GM12878 (cell line): Measurements from ENCODE around the gene MEOX1. TPM values are rescaled to one million over a fixed set of nuclear protein-coding genes. Genes with fewer than 3 reads are reported as not detected.

Source experiments
- ATAC-seq: fragments of 200-7000 bp; cut with Tn5 transposase; 3 replicates; pipeline ENCODE4 v1.9.1; 2020; ENCODE audit warnings: mild to moderate bottlenecking, moderate library complexity
- BruUV-seq: library from RNA; stranded (reverse); fragments of 400-500 nt; replicated peaks from 2 replicates; lab custom pipeline; 2021; lab: Mats Ljungman, UMichigan
- CTCF ChIA-PET: fragments of 300-600 bp; sonication (Branson Sonifier 250); formaldehyde crosslinking; extraction: SDS; loops from one replicate; lab custom pipeline; 2021; ENCODE audit warnings: inconsistent platforms; lab: Yijun Ruan, JAX
- POLR2A ChIA-PET: fragments of 350-600 bp; formaldehyde crosslinking; extraction: SDS; loops from one replicate; lab custom pipeline; 2021; ENCODE audit warnings: inconsistent platforms; lab: Charles Lee
- RAD21 ChIA-PET: fragments of 300-600 bp; sonication (Branson Sonifier 250); formaldehyde crosslinking; loops from one replicate; lab custom pipeline; 2023; ENCODE audit warnings: antibody characterized with exemption; ENCODE audit not compliant: unreplicated experiment; lab: Charles Lee
- SMC1A ChIA-PET: fragments of 300-600 bp; sonication (Branson Sonifier 250); formaldehyde crosslinking; loops from one replicate; lab custom pipeline; 2023; ENCODE audit not compliant: unreplicated experiment, uncharacterized antibody; lab: Charles Lee
- DNase-seq: peaks from one replicate; pipeline ENCODE4 v3.0.0-alpha.2; 2011; ENCODE audit warnings: low read depth, low spot score
- FAIRE-seq: peaks from 3 replicates; lab custom pipeline; 2011; peaks lifted over from hg19 to GRCh38; lab: Jason Lieb, UNC
- H2AFZ ChIP-seq: 2 replicates; pipeline ENCODE4 v1.6.0; 2011; ENCODE audit warnings: low read depth, low read length, control low read depth; ENCODE audit not compliant: control insufficient read depth
- H3K27ac ChIP-seq: 2 replicates; pipeline ENCODE4 v1.5.1; 2011; ENCODE audit warnings: control low read depth; ENCODE audit not compliant: control insufficient read depth, insufficient read depth
- H3K27me3 ChIP-seq, 2 experiments: replicated peaks in 1 of 2; 2 replicates each; pipeline versions ENCODE4 v1.6.0 to v1.6.1; 2011; ENCODE audit warnings: low read length in 1 of 2; ENCODE audit not compliant: control insufficient read depth in 2 of 2, insufficient read depth in 2 of 2
- H3K36me3 ChIP-seq, 2 experiments: 2 replicates each; pipeline ENCODE4 v1.5.1; 2011; ENCODE audit warnings: low read length in 1 of 2; ENCODE audit not compliant: control insufficient read depth in 2 of 2, insufficient read depth in 2 of 2
- H3K4me1 ChIP-seq: 2 replicates; pipeline ENCODE4 v1.6.1; 2011; ENCODE audit warnings: mild to moderate bottlenecking, low read length, moderate library complexity, mixed read lengths; ENCODE audit not compliant: control insufficient read depth, insufficient read depth
- H3K4me2 ChIP-seq: 2 replicates; pipeline ENCODE4 v1.6.0; 2011; ENCODE audit warnings: control low read depth; ENCODE audit not compliant: control insufficient read depth, insufficient read depth
- H3K4me3 ChIP-seq: fragments of 200-600 bp; sonication (generic); 2 replicates; pipeline ENCODE4 v1.5.1; 2016
- H3K79me2 ChIP-seq: 2 replicates; pipeline ENCODE4 v1.6.0; 2011; ENCODE audit warnings: low read length; ENCODE audit not compliant: control insufficient read depth, insufficient read depth
- H3K9ac ChIP-seq: 2 replicates; pipeline ENCODE4 v1.8.0; 2011; ENCODE audit warnings: low read length, control low read depth, mixed read lengths; ENCODE audit not compliant: control insufficient read depth, insufficient read depth
- H3K9me3 ChIP-seq: replicated peaks from 3 replicates; pipeline ENCODE4 v1.5.1; 2011; ENCODE audit warnings: mild to moderate bottlenecking, low read length; ENCODE audit not compliant: control insufficient read depth, insufficient read depth
- H4K20me1 ChIP-seq: 2 replicates; pipeline ENCODE4 v1.6.0; 2011; ENCODE audit not compliant: control insufficient read depth, insufficient read depth
- CREB1 ChIP-seq: IDR thresholded peaks from 2 replicates; pipeline ENCODE4 v1.6.1; 2012; ENCODE audit warnings: low read depth, mild to moderate bottlenecking, inconsistent platforms
- E4F1 ChIP-seq: fragments of 450-650 bp; IDR thresholded peaks from 2 replicates; pipeline ENCODE4 v1.6.1; 2018; ENCODE audit warnings: borderline replicate concordance, mild to moderate bottlenecking; ENCODE audit not compliant: partially characterized antibody
- MXI1 ChIP-seq: fragments of 150-350 bp; IDR thresholded peaks from 2 replicates; pipeline ENCODE4 v1.6.1; 2011; ENCODE audit warnings: low read depth, mild to moderate bottlenecking, inconsistent platforms, low read length, improper control_type of control experiment
- NR2C2 ChIP-seq: IDR thresholded peaks from 2 replicates; pipeline ENCODE4 v1.6.1; 2011; ENCODE audit warnings: borderline replicate concordance, low read depth; ENCODE audit not compliant: control insufficient read depth, insufficient read length
- POLR2A ChIP-seq: IDR thresholded peaks from 2 replicates; pipeline ENCODE4 v1.6.1; 2011; ENCODE audit warnings: low read depth, mild to moderate bottlenecking, low read length
- POLR2AphosphoS5 ChIP-seq: IDR thresholded peaks from 2 replicates; pipeline ENCODE4 v1.6.1; 2011; ENCODE audit warnings: mild to moderate bottlenecking, low read length, inconsistent platforms
- PRDM15 ChIP-seq: fragments of 450-650 bp; formaldehyde crosslinking; IDR thresholded peaks from 2 replicates; pipeline ENCODE4 v1.4.0; 2020; ENCODE audit warnings: mild to moderate bottlenecking, moderate library complexity
- RAD51 ChIP-seq: fragments of 450-650 bp; IDR thresholded peaks from 2 replicates; pipeline ENCODE4 v1.6.1; 2016; ENCODE audit warnings: moderate library complexity, mild to moderate bottlenecking, inconsistent platforms
- SKIL ChIP-seq: fragments of 450-650 bp; IDR thresholded peaks from 2 replicates; pipeline ENCODE4 v1.6.1; 2017; ENCODE audit warnings: mild to moderate bottlenecking, low read depth, inconsistent platforms; ENCODE audit not compliant: poor library complexity, severe bottlenecking
- SMAD5 ChIP-seq: IDR thresholded peaks from 2 replicates; pipeline ENCODE4 v1.6.1; 2016; ENCODE audit warnings: antibody characterized with exemption, low read depth
- SP1 ChIP-seq: IDR thresholded peaks from one replicate; pipeline ENCODE4 v1.6.1; 2011; ENCODE audit warnings: low read depth, low read length
- SRF ChIP-seq, 2 experiments: IDR thresholded peaks; 2 replicates each; pipeline ENCODE4 v1.6.1; 2011; ENCODE audit warnings: low read depth in 2 of 2, low read length in 2 of 2, mild to moderate bottlenecking in 1 of 2, moderate library complexity in 1 of 2
- TBL1XR1 ChIP-seq: IDR thresholded peaks from 2 replicates; pipeline ENCODE4 v1.6.1; 2012; ENCODE audit warnings: low read depth, low read length, improper control_type of control experiment
- ZZZ3 ChIP-seq: IDR thresholded peaks from 2 replicates; pipeline ENCODE4 v1.6.1; 2011; ENCODE audit warnings: low read depth; ENCODE audit not compliant: control insufficient read depth, insufficient read length
- WGBS: methylation state at CpG from one replicate; pipeline ENCODE4 v1.1.6; 2016; ENCODE audit warnings: low lambda C conversion rate; ENCODE audit not compliant: insufficient replicate concordance, insufficient coverage; ENCODE audit errors: missing lambda C conversion rate; 5-methylcytosine and 5-hydroxymethylcytosine counted together
- in situ Hi-C: fragments of 300-500 bp; cut with MboI; formaldehyde crosslinking; loops from 9 replicates; pipeline ENCODE4 v1.14.3; 2018; ENCODE audit warnings: mixed read lengths
- intact Hi-C: fragments of 100-400 bp; cut with micrococcal nuclease; formaldehyde crosslinking; loops from one replicate; pipeline ENCODE4 v1.14.2; 2022; ENCODE audit not compliant: unreplicated experiment
- polyA plus RNA-seq, 11 experiments: library from polyadenylated mRNA; depleted of rRNA in 4 of 11; unstranded in 6 of 11; stranded (reverse) in 5 of 11; fragments of >200 nt; fragmentation: Nextera tagmentation in 4 of 11; fragmentation: Illumina TruSeq in 1 of 11; extraction: Ambion mirVana in 4 of 11; extraction: Trizol in 1 of 11; gene quantifications; 1 replicate in 1 of 11; 2 replicates in 10 of 11; pipeline versions ENCODE4 v1.2.1 to v1.2.3, GENCODE V29; 2011 to 2016; ENCODE audit warnings: inconsistent platforms in 2 of 11, missing spikeins in 2 of 11, low read depth in 1 of 11
- total RNA-seq, 4 experiments: library from RNA; depleted of rRNA in 3 of 4; stranded (reverse); fragments of >200 nt in 3 of 4; fragmentation: Illumina TruSeq in 1 of 4; extraction: Trizol in 1 of 4; gene quantifications; 2 replicates each; pipeline versions ENCODE4 v1.2.1 to v1.2.3, GENCODE V29; 2013 to 2021

The MEOX1 gene
- total and polyA plus RNA-seq, 10 of the 15 experiments (the other 5 are each of a cell fraction or from before 2014, with no cell fraction given), result 0.19 to 9.4 (median 0.46) TPM

- H3K4me2 ChIP-seq, result no peak overlapping the region
- no peak overlapping the region for H3K27ac ChIP-seq
- H2AFZ ChIP-seq, result no peak overlapping the region
- H3K4me1 ChIP-seq, result peaks cover 27% of the 10 kb centered on the region
- 52% methylated on average over 26 of the region's 26 CpGs for WGBS
- H3K4me3 ChIP-seq, result no peak overlapping the region
- peaks cover 9% of the 10 kb centered on the region for H3K79me2 ChIP-seq
- in situ Hi-C loops (loop anchor here (25.0 kb wide), 1 partner anchor 453 kb away; the partner anchor contains the start of gene TMEM106A), intact Hi-C loops (no loop called here)
- no peaks in the 10 kb centered on the region for H3K9me3 ChIP-seq
- FAIRE-seq, result no peak
- no TSS peak for BruUV-seq
- ChIA-PET POLR2A (interaction anchor here (1.1 kb wide), 1 partner anchor 86 kb away, joined by 3 read pairs; no protein-coding TSS in a partner anchor), SMC1A (no interaction called here), RAD21 (interaction anchor here (8.4 kb wide), 1 partner anchor 89 kb away, joined by 77 read pairs; no protein-coding TSS in a partner anchor), CTCF (interaction anchor here (0.6 to 2.0 kb wide), 3 partner anchors 9 to 89 kb away, joined by 3 to 10 read pairs (median 3); no protein-coding TSS in a partner anchor)
- H3K9ac ChIP-seq, result no peak overlapping the region
- ATAC-seq, result no peak
- no peaks in the 10 kb centered on the region for H4K20me1 ChIP-seq
- H3K36me3 ChIP-seq, result no peaks in the 10 kb centered on the region
- DNase-seq, result no peak
- H3K27me3 ChIP-seq, result no peaks in the 10 kb centered on the region
- no peak for TF ChIP-seq RAD51
- no peak for TF ChIP-seq CREB1
- TF ChIP-seq TBL1XR1, result no peak
- TF ChIP-seq SRF (IDR thresholded peaks at IDR 0.05; ENCODE audit: low read depth in 2 of 2, low read length in 2 of 2), result no peak
- no peak for TF ChIP-seq PRDM15
- TF ChIP-seq NR2C2, result no peak
- no peak for TF ChIP-seq E4F1
- no peak for TF ChIP-seq SMAD5
- no peak for TF ChIP-seq ZZZ3
- no peak for TF ChIP-seq POLR2AphosphoS5
- TF ChIP-seq SKIL, result no peak
- TF ChIP-seq POLR2A, result no peak
- no peak for TF ChIP-seq SP1
- TF ChIP-seq MXI1, result no peak
Measured at GRCh38 chr17:43665084-43665936, 3.6 kb upstream of the MEOX1 start.
